A549 (cell line): ENCODE results near the gene MALRD1.

Experiments used
- CBX8 ChIP-seq: fragments of 200-600 bp; sonication (generic); IDR thresholded peaks from 2 replicates; pipeline ENCODE4 v1.6.1; 2016
- HEYL ChIP-seq: fragments of 250-450 bp; sonication (Bioruptor Pico); IDR thresholded peaks from 2 replicates; pipeline ENCODE4 v1.8.0; 2021; ENCODE audit warnings: mild to moderate bottlenecking, moderate library complexity
- JUN ChIP-seq, 2 experiments: fragments of >200 bp; sonication (Bioruptor Twin); formaldehyde crosslinking; IDR thresholded peaks; 2 replicates in 1 of 2; 3 replicates in 1 of 2; pipeline ENCODE4 v1.6.1; 2016 to 2017
- SREBF2 ChIP-seq: fragments of 450-650 bp; IDR thresholded peaks from 2 replicates; pipeline ENCODE4 v1.6.1; 2014; ENCODE audit warnings: mild to moderate bottlenecking, moderate library complexity
- TF ChIP-seq, protein P1 (sequence below): fragments of >200 bp; sonication (Bioruptor Twin); formaldehyde crosslinking; IDR thresholded peaks from 3 replicates; pipeline ENCODE4 v1.5.1; 2016

DNA sequence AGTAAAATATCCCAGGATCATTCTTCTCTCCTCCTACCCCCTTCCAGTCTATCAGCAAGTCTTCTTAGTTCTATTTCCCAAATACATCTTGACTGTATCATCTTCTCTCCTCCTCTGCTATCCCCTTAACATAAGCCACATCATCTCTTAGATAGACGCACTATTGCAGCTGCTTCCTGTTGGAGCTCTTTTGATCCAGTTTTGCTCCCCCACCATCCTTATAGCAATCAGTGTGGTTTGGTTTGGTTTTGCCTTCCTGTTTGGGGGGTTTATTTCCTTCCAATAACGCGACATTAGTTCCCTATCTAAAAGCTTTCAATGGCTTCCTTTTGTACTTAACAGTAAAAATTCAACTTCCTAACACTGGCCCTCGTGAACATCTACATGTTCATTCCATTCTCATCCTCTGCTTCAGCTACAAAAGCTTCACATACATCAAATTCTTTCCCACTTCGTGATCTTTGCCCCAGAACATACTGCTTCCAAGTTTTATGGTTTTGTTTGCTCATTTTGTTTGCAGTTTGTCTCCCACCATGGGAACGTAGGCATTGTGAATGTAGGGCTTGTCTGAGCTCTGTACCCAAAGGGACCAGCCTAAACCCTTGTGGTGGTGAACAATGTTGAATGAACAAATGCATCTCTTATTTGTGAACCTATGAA lies 734.0 kb downstream of the MALRD1 start:
- no peak for TF ChIP-seq HEYL (CRISPR knock-in tag)
- TF ChIP-seq JUN (IDR thresholded peaks at IDR 0.05): no peak
- TF ChIP-seq, protein P1, sequence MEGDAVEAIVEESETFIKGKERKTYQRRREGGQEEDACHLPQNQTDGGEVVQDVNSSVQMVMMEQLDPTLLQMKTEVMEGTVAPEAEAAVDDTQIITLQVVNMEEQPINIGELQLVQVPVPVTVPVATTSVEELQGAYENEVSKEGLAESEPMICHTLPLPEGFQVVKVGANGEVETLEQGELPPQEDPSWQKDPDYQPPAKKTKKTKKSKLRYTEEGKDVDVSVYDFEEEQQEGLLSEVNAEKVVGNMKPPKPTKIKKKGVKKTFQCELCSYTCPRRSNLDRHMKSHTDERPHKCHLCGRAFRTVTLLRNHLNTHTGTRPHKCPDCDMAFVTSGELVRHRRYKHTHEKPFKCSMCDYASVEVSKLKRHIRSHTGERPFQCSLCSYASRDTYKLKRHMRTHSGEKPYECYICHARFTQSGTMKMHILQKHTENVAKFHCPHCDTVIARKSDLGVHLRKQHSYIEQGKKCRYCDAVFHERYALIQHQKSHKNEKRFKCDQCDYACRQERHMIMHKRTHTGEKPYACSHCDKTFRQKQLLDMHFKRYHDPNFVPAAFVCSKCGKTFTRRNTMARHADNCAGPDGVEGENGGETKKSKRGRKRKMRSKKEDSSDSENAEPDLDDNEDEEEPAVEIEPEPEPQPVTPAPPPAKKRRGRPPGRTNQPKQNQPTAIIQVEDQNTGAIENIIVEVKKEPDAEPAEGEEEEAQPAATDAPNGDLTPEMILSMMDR: no peak
- TF ChIP-seq CBX8: no peak
- no peak for TF ChIP-seq SREBF2
